ENCODE data around the gene ERMARD. TPM values are rescaled to one million over a fixed set of nuclear protein-coding genes. Genes with fewer than 3 reads are reported as not detected.

The ERMARD gene
- total RNA-seq = 10 to 100 TPM; 19.2 to 26.0 (median 22.4) TPM

DNA sequence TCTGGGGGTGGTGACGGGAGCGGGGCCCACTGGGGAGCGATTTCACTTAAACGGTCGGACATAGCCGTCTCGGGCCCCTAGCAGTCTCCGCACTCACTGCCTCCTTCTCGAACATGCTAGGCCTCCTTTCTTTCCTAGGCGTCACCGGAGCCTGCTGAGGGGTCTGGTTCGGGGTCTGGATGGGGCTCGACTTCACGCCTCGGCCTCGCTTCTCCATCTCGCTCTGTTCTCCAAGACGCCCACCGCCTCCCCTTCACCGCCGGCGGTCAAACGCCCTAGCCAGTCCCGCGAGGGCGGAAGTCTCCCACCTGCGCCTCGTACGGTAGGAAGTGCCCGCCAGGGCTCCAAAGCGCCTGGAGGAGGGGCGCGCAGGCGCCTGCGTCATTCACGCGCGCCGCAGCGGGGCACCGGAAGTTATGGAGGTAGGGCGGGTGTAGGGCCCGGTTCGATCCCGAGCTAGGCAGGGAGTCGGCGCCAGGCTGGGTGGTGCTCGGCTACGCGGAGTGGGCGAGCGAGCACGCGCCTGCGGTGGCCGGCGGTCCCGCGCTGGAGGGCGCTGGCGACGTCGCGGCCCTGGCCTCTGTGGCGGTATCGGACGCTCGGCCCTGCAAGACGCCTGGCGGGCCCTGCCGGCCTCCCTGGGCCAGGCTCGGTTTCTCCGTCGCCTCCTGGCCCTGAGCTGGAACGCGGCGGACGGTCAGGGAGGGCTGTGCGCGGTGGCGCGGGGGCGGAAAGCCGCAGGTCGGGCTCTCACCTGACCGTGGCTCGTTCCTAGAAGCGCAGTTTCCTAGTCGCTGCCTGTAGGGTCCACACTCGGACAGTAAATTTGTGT, at the start of gene ERMARD, which contains the start of gene DYNLT2:
Gene ERMARD, plus strand, starts transcription at position 381 of the 832 bp plus-strand sequence. Its CDS starts 36 bp downstream, at position 417.
Gene DYNLT2, minus strand, starts transcription at position 331 of the 832 bp plus-strand sequence. Its CDS starts 114 bp downstream, at position 217.
- no peaks in the 10 kb centered on the region for H3K27me3 Mint-ChIP-seq (ENCODE audit: low read depth)
- H3K9me3 Mint-ChIP-seq = peaks cover 11% of the 10 kb centered on the region
- peak; percentile 92 for DNase-seq
- peaks cover 30% of the 10 kb centered on the region for H3K4me1 Mint-ChIP-seq (ENCODE audit: low read depth)
- H3K36me3 Mint-ChIP-seq (ENCODE audit: insufficient read depth) = peaks cover 6% of the 10 kb centered on the region
- H3K4me3 Mint-ChIP-seq = peak within 1 kb of the TSS; percentile 100
- peak; percentile 97 to 98 for ATAC-seq

DNA sequence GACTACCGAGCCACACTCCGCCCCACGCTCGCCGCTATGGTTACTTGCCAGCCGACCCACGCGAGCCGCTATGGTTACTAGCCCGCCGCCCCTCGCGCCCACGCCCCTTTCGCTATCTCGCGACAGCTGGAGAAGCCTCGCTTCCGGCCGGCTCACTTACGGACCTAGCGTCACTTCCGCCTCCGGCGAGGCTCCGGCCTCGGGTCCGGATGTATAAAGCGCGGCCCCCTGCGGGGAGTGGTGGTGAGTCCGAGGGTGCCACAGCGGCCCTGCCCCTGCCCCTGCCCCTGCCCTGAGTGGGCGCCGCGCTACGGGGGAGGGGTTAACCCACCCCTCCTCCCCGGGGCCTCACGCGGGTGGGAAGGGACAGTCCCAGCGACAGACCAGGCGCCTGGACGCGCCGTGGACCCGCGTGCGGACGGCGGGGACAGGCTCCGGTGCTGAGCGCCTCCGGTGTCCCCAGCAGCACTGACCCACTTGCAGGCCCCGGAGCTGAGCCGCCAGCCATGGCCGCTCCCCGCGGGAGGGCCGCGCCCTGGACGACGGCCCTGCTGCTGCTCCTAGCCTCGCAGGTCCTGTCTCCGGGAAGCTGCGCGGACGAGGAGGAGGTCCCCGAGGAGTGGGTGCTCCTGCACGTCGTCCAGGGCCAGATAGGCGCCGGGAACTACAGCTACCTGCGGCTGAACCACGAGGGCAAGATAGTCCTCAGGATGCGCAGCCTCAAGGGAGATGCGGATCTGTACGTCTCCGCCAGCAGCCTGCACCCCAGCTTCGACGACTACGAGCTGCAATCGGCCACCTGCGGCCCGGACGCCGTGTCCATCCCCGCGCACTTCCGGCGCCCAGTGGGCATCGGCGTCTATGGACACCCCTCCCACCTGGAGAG, 49.2 kb upstream of the ERMARD start, which contains the start of the genes C6orf120 and WDR27:
Gene C6orf120, plus strand, starts transcription at position 173 of the 886 bp plus-strand sequence. Its CDS starts 334 bp downstream, at position 507.
Gene WDR27, minus strand, starts transcription at position 76 of the 886 bp plus-strand sequence. CDS start 13,024 bp downstream, outside the sequence.
- Mint-ChIP-seq H3K27me3 (ENCODE audit: low read depth) (no peaks in the 10 kb centered on the region), H3K4me3 (peak within 1 kb of the TSS; percentile 87), H3K9me3 (no peaks in the 10 kb centered on the region), H3K4me1 (ENCODE audit: low read depth) (peaks cover 43% of the 10 kb centered on the region), H3K36me3 (ENCODE audit: insufficient read depth) (peaks cover 10% of the 10 kb centered on the region)
- ATAC-seq = peak; percentile 92 to 93
- peak; percentile 99 for DNase-seq

DNA sequence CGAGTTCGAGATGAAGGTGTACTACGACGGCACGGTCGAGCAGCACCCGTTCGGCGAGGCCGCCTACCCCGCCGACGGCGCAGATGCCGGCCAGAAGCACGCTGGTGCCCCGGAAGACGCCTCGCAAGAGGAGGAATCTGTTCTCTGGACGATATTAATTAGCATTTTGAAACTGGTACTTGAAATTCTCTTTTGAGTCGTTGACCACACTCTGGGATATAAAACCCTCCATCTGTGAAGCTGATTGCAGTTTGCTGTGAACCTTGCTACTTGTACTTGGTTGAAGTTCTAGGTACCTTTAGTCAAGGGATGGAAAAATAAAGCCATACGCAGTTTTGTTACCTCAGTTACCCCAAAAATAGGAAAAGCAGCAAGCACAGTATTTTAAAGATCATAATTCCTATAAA, 48.6 kb upstream of the ERMARD start:
- Mint-ChIP-seq H3K36me3 (ENCODE audit: insufficient read depth) (peaks cover 10% of the 10 kb centered on the region), H3K9me3 (no peaks in the 10 kb centered on the region), H3K4me3 (peak overlapping the region; percentile 87), H3K4me1 (ENCODE audit: low read depth) (peaks cover 47% of the 10 kb centered on the region), H3K27me3 (ENCODE audit: low read depth) (no peaks in the 10 kb centered on the region)
- ATAC-seq (peak; percentile 7 to 9), DNase-seq (peak; percentile 18)

DNA sequence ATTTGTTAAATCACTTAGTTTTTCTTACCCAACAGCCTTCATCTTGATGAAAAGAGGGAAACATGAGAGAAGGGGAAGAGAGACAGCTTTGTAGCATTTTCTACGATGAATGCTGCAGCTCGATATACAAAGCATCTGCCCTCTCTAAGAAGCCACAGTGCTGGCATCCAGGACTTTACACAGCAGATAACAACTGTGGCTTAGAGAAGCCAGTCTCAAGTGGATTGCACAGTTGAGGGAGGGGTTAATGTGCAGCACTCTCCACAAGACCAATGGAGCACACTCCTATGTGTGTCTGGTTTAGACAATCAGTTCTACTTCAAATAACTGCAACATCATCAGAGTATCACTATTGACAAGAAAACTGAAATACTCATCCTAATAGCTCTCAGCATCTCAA, 43.6 kb upstream of the ERMARD start:
- Mint-ChIP-seq H3K9me3 (no peaks in the 10 kb centered on the region), H3K4me1 (ENCODE audit: low read depth) (peaks cover 45% of the 10 kb centered on the region), H3K27me3 (ENCODE audit: low read depth) (no peaks in the 10 kb centered on the region), H3K4me3 (no peak overlapping the region), H3K36me3 (ENCODE audit: insufficient read depth) (peaks cover 20% of the 10 kb centered on the region)
- ATAC-seq = no peak
- no peak for DNase-seq

DNA sequence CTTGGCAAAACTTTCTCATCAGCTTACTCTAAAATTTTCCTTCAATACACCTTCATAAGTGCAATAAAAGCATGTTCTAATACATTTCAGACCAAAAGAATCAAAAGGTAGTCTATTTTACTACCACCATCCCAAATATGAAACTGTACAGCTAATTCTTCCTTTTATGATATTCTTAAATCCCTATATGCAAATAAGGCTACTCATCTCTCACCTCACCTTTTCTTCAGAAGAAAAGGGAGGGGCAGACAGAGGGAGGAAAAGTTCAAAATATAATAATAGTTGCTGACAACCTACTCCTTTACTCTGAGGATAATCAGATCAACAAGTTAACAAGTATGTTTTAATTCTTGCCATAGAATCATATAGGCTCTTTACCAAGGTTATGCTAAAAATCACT, 42.1 kb upstream of the ERMARD start:
- ATAC-seq (peak; percentile 35 to 53), DNase-seq (no peak)
- Mint-ChIP-seq H3K4me1 (ENCODE audit: low read depth) (peaks cover 37% of the 10 kb centered on the region), H3K9me3 (no peaks in the 10 kb centered on the region), H3K4me3 (no peak overlapping the region), H3K27me3 (ENCODE audit: low read depth) (no peaks in the 10 kb centered on the region), H3K36me3 (ENCODE audit: insufficient read depth) (peaks cover 20% of the 10 kb centered on the region)

DNA sequence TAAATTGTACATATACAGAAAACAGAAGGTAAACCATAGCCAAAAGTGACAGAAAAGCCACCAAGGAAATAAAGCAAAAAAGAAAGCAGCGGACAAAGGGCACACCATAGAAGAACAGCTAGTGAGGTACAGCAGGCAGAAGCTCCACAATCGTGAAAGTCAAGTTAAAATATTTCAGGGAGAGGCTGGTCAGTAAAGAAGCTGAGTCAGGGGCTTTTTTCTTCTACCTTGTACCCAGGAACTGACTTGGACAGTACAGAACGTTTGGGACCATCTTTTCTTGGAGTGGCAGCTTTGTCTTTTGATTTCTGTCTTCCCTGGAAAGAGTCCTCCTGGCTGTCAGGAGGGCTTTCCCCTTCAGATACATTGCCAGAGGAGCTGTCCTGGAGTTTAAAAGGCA, 41.4 kb upstream of the ERMARD start:
- H3K9me3 Mint-ChIP-seq = no peaks in the 10 kb centered on the region
- H3K36me3 Mint-ChIP-seq (ENCODE audit: insufficient read depth) = peaks cover 25% of the 10 kb centered on the region
- H3K4me3 Mint-ChIP-seq = no peak overlapping the region
- ATAC-seq = no peak
- peaks cover 34% of the 10 kb centered on the region for H3K4me1 Mint-ChIP-seq (ENCODE audit: low read depth)
- no peaks in the 10 kb centered on the region for H3K27me3 Mint-ChIP-seq (ENCODE audit: low read depth)
- no peak for DNase-seq

DNA sequence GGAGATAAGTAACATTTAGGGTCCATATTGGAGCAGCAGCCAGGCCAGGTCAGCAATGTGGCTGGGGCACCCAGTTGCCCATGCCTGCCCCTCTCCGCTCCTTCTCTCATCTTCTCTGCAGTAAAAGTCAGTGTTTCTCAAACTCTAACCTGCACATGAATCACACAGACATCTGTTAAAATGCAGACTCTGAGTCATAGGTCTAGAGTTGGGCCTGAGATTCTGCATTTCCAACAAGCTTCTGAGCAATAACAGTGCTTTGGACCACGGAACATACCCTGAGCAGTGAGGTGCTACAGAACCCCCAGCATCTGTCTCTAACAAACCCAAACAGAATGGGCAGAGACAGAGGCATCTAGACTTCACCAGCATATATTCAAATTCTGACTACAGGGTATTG, 37.2 kb upstream of the ERMARD start:
- Mint-ChIP-seq H3K4me1 (ENCODE audit: low read depth) (peaks cover 17% of the 10 kb centered on the region), H3K27me3 (ENCODE audit: low read depth) (no peaks in the 10 kb centered on the region), H3K36me3 (ENCODE audit: insufficient read depth) (peaks cover 33% of the 10 kb centered on the region), H3K4me3 (no peak overlapping the region), H3K9me3 (no peaks in the 10 kb centered on the region)
- ATAC-seq (peak; percentile 74 to 84), DNase-seq (no peak)

DNA sequence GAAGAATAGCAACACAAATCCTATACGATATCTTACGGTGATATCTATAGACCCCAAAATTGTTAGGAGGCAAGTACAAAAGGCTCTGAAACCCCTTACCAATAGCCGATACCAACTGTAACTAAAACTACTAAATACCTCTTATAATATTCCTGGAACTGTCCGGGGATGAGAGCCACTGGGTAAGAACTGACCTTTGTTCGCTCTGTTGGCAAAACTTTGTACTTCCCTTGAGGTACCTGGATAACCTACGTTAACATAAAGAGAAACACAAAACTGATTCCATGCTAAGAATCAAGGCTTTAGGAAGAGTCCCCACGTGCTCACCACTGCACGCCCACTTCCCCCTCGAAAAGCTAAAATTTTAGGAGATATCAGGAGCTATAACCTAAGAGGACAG, 36.8 kb upstream of the ERMARD start:
- ATAC-seq (no peak), DNase-seq (no peak)
- H3K27me3 Mint-ChIP-seq (ENCODE audit: low read depth) = no peaks in the 10 kb centered on the region
- H3K4me1 Mint-ChIP-seq (ENCODE audit: low read depth) = peaks cover 17% of the 10 kb centered on the region
- H3K36me3 Mint-ChIP-seq (ENCODE audit: insufficient read depth) = peaks cover 37% of the 10 kb centered on the region
- no peaks in the 10 kb centered on the region for H3K9me3 Mint-ChIP-seq
- H3K4me3 Mint-ChIP-seq = no peak overlapping the region

DNA sequence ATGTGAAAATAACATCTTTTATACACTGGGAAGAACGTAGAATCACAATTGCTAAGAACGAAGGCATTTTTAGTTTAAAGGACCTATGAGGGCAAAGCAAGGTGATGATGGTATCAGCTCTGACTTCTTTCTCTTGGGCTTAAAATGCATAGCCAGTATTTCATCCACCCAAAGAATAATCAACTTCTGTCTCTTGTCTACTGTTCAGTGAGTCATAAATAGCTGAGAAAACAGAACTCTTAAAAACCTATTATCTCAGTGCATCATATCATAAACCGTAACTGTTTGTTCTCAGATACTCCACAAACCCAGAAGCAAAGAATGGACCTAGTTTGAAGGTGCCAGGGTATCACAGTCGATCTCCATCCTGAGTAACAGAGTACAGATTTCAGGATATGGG, 32.3 kb upstream of the ERMARD start:
- Mint-ChIP-seq H3K9me3 (no peaks in the 10 kb centered on the region), H3K27me3 (ENCODE audit: low read depth) (no peaks in the 10 kb centered on the region), H3K36me3 (ENCODE audit: insufficient read depth) (peaks cover 28% of the 10 kb centered on the region), H3K4me1 (ENCODE audit: low read depth) (peaks cover 34% of the 10 kb centered on the region), H3K4me3 (no peak overlapping the region)
- DNase-seq (no peak), ATAC-seq (no peak)

DNA sequence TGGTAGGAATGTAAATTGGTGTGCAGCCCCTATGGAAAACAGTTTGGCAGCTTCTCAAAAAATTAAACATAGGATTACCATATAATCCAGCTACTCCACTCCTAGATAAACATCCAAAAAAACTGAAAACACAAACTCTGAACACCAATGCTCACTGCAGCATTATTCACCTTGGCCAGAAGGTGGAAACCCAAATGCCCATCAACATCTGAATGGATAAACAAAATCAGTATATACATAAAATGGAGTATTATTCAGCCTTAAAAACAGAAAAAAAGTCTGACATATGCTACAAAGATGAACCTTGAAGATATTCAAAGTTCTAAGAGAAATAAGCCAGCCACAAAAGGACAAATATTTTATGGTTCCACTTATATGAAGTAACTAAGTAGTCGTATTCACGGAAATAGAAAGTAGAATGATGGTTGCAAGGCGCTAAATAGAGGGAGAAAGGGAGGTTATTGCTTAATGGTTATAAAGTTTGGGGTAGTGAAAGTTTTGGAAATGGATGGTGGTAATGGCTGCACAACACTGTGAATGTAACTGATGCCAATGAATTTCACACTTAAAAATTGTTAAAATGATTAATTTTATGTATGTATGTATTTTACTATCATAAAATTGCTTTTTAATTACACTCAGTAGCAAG, 31.1 kb upstream of the ERMARD start:
- Mint-ChIP-seq H3K9me3 (no peaks in the 10 kb centered on the region), H3K27me3 (ENCODE audit: low read depth) (no peaks in the 10 kb centered on the region), H3K4me3 (peak overlapping the region; percentile 33), H3K4me1 (ENCODE audit: low read depth) (peaks cover 34% of the 10 kb centered on the region), H3K36me3 (ENCODE audit: insufficient read depth) (peaks cover 18% of the 10 kb centered on the region)
- no peak for DNase-seq
- no peak for ATAC-seq

DNA sequence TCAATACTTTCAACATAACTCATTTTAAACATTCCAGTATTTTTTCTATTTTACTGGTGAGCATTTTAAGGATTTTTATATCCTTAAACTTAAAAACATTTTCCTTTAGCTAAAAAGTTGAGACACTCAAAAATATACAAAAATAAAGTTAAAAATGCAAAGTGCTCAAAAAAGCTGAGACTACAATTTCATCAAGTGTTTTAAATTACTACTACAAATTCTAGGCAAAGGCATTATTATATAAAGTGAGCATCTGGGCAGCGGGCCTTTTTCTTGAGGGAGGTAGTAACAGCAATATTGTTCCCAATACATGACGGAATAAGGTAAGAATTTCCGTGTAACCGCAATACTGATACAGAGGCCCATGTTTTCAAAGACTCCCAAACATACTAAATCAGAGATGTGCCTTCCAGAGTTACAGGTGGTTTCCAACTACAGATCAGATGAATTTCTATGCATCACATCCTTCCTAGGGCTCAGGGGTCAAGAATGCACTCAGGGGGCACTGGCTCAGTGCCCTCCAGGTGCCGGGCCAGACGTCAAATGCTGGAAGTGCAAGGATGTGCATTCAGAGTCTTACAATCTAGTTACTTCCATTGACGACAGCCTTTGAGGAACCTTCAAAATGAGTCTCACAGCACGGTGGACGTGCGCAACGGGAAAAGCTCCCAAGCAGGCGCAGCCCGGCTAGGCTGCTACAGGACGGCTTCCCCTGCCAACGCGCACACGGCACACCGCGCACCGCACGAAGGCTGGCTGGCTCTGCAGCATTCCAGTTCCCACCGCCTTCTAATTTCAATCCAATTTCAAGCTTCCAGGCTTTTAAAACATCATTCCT, 28.8 kb upstream of the ERMARD start:
- peaks cover 9% of the 10 kb centered on the region for H3K36me3 Mint-ChIP-seq (ENCODE audit: insufficient read depth)
- H3K4me3 Mint-ChIP-seq = peak overlapping the region; percentile 92
- no peaks in the 10 kb centered on the region for H3K9me3 Mint-ChIP-seq
- DNase-seq (no peak), ATAC-seq (peak; percentile 23 to 26)
- peaks cover 38% of the 10 kb centered on the region for H3K4me1 Mint-ChIP-seq (ENCODE audit: low read depth)
- H3K27me3 Mint-ChIP-seq (ENCODE audit: low read depth) = no peaks in the 10 kb centered on the region

DNA sequence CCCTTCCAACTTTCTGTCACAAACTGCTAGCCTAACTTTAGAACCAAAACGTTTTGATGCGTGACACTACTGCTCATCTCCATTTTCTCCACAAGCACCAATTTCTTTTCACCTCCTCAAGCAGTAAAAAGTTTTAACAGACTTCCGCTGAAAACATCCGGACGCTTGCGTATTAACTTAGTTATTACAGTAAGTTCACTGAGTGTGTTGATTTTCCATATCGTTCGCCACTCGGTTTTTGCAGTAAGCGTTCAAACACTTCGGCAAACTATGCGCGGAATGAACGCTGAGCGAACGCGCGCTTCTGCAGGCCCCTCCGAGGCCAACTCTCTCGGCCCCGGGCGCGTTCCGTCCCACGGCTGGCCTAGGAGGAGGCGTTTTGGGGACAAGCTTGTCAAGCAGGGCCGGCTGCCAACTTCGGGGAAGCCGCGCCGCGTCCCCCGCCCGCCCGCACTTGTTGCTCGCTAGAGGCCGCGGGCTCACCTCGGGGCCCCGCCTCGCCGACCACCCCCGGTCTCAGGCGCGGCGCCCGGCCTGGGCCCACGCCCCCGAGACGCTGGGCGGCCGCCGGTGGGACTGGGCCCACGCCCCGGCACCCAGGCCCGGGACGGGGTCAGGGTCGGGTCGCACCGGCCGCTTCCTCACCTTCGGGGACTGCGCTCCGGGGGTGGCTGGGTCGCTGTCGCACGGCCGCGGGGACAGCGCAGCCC, 28.1 kb upstream of the ERMARD start:
- H3K27me3 Mint-ChIP-seq (ENCODE audit: low read depth) = no peaks in the 10 kb centered on the region
- H3K4me1 Mint-ChIP-seq (ENCODE audit: low read depth) = peaks cover 38% of the 10 kb centered on the region
- no peaks in the 10 kb centered on the region for H3K9me3 Mint-ChIP-seq
- peaks cover 9% of the 10 kb centered on the region for H3K36me3 Mint-ChIP-seq (ENCODE audit: insufficient read depth)
- H3K4me3 Mint-ChIP-seq = peak overlapping the region; percentile 92
- peak; percentile 55 for DNase-seq
- ATAC-seq = peak; percentile 20 to 39
